Smooth muscle cell (in vitro differentiated cells): Measurements from ENCODE around the gene DNAJC1. TPM values are rescaled to one million over a fixed set of nuclear protein-coding genes. Genes with fewer than 3 reads are reported as not detected.

Experiments used
- DNase-seq: peaks from one replicate; lab custom pipeline; 2025; ENCODE audit not compliant: unreplicated experiment; lab: John Stamatoyannopoulos, UW
- H2AFZ ChIP-seq: fragments of 200-600 bp; sonication (generic); 2 replicates; pipeline ENCODE4 v1.6.0; 2016; ENCODE audit warnings: antibody characterized with exemption, low read depth, mild to moderate bottlenecking
- H3F3A ChIP-seq: fragments of 200-600 bp; sonication (generic); 2 replicates; pipeline ENCODE4 v1.6.0; 2017; ENCODE audit warnings: antibody characterized with exemption, low read depth
- H3K27ac ChIP-seq: fragments of 200-600 bp; sonication (generic); 2 replicates; pipeline ENCODE4 v1.5.1; 2016; ENCODE audit warnings: low read depth, mild to moderate bottlenecking
- H3K27me3 ChIP-seq: fragments of 200-600 bp; sonication (generic); 2 replicates; pipeline ENCODE4 v1.6.1; 2016; ENCODE audit warnings: low read depth, mild to moderate bottlenecking
- H3K36me3 ChIP-seq: fragments of 200-600 bp; sonication (generic); 2 replicates; pipeline ENCODE4 v1.5.1; 2016; ENCODE audit warnings: low read depth
- H3K4me1 ChIP-seq: fragments of 200-600 bp; sonication (generic); 2 replicates; pipeline ENCODE4 v1.5.1; 2016; ENCODE audit warnings: low read depth
- H3K4me2 ChIP-seq: fragments of 200-600 bp; sonication (generic); 2 replicates; pipeline ENCODE4 v1.6.0; 2016; ENCODE audit warnings: mild to moderate bottlenecking
- H3K4me3 ChIP-seq: fragments of 200-600 bp; sonication (generic); 2 replicates; pipeline ENCODE4 v1.5.1; 2016; ENCODE audit warnings: mild to moderate bottlenecking
- H3K79me2 ChIP-seq: fragments of 200-600 bp; sonication (generic); 2 replicates; pipeline ENCODE4 v1.6.0; 2016; ENCODE audit warnings: low read depth, mild to moderate bottlenecking
- H3K9ac ChIP-seq: fragments of 200-600 bp; sonication (generic); 2 replicates; pipeline ENCODE4 v1.6.0; 2016; ENCODE audit warnings: low read depth
- H3K9me3 ChIP-seq: fragments of 200-600 bp; sonication (generic); replicated peaks from 2 replicates; pipeline ENCODE4 v1.5.1; 2016; ENCODE audit warnings: low read depth
- H4K20me1 ChIP-seq: fragments of 200-600 bp; sonication (generic); 2 replicates; pipeline ENCODE4 v1.6.0; 2016; ENCODE audit warnings: low read depth
- CTCF ChIP-seq: fragments of 200-600 bp; sonication (generic); IDR thresholded peaks from 2 replicates; pipeline ENCODE4 v1.5.1; 2017; ENCODE audit warnings: borderline replicate concordance, mild to moderate bottlenecking, antibody characterized with exemption; ENCODE audit not compliant: insufficient read depth, poor library complexity, severe bottlenecking
- WGBS: methylation state at CpG from one replicate; pipeline ENCODE4 v1.1.7; 2016; ENCODE audit warnings: low lambda C conversion rate; 5-methylcytosine and 5-hydroxymethylcytosine counted together
- polyA plus RNA-seq: library from polyadenylated mRNA; unstranded; fragments of >200 nt; fragmentation: Nextera tagmentation; extraction: Ambion mirVana; gene quantifications from 2 replicates; pipeline ENCODE4 v1.2.1, GENCODE V29; 2016
- total RNA-seq: library from RNA; depleted of rRNA; stranded (reverse); fragments of >200 nt; gene quantifications from 2 replicates; pipeline ENCODE4 v1.2.3, GENCODE V29; 2014

The DNAJC1 gene
- total and polyA plus RNA-seq, 2 experiments from 2014 or later = 67.0 to 88.5 TPM

- H3K4me2 ChIP-seq = no peak overlapping the region
- no peak overlapping the region for H2AFZ ChIP-seq
- H4K20me1 ChIP-seq = no peaks in the 10 kb centered on the region
- WGBS = 91% methylated on average over 3 of the region's 3 CpGs
- no peak for TF ChIP-seq CTCF
- no peaks in the 10 kb centered on the region for H3K4me1 ChIP-seq
- no peak for DNase-seq
- H3K27ac ChIP-seq = no peak overlapping the region
- no peaks in the 10 kb centered on the region for H3K9me3 ChIP-seq
- H3K9ac ChIP-seq = no peak overlapping the region
- no peak overlapping the region for H3K4me3 ChIP-seq
- H3K27me3 ChIP-seq = no peaks in the 10 kb centered on the region
- no peaks in the 10 kb centered on the region for H3F3A ChIP-seq
- H3K36me3 ChIP-seq = no peaks in the 10 kb centered on the region
- peaks cover 19% of the 10 kb centered on the region for H3K79me2 ChIP-seq
Observed at GRCh38 chr10:21920633-21921032, 82.9 kb downstream of the DNAJC1 start.

GRCh38 chr10:21919906-21920305, 83.6 kb downstream of the DNAJC1 start:
- Histone ChIP-seq H3F3A (no peaks in the 10 kb centered on the region), H3K4me3 (no peak overlapping the region), H3K9ac (no peak overlapping the region), H3K27me3 (no peaks in the 10 kb centered on the region), H3K79me2 (peaks cover 19% of the 10 kb centered on the region), H3K9me3 (no peaks in the 10 kb centered on the region), H3K36me3 (no peaks in the 10 kb centered on the region), H3K4me1 (no peaks in the 10 kb centered on the region), H3K27ac (no peak overlapping the region), H3K4me2 (no peak overlapping the region), H2AFZ (no peak overlapping the region), H4K20me1 (no peaks in the 10 kb centered on the region)
- TF ChIP-seq CTCF = no peak
- DNase-seq = no peak

- Histone ChIP-seq H2AFZ (no peak overlapping the region), H3K4me1 (no peaks in the 10 kb centered on the region), H3K36me3 (no peaks in the 10 kb centered on the region), H3K27ac (no peak overlapping the region), H3K4me3 (no peak overlapping the region), H3K4me2 (no peak overlapping the region), H3K27me3 (no peaks in the 10 kb centered on the region), H3K79me2 (peaks cover 19% of the 10 kb centered on the region), H3K9ac (no peak overlapping the region), H4K20me1 (no peaks in the 10 kb centered on the region), H3F3A (no peaks in the 10 kb centered on the region), H3K9me3 (no peaks in the 10 kb centered on the region)
- WGBS = 38% methylated on average over 1 of the region's 1 CpG
- no peak for DNase-seq
- no peak for TF ChIP-seq CTCF
Observed at GRCh38 chr10:21919117-21919516, 84.4 kb downstream of the DNAJC1 start.

- H3K4me3 ChIP-seq = no peak overlapping the region
- H3F3A ChIP-seq = no peaks in the 10 kb centered on the region
- H3K9ac ChIP-seq = no peak overlapping the region
- H3K27ac ChIP-seq = no peak overlapping the region
- 32% methylated on average over 2 of the region's 2 CpGs for WGBS
- H3K4me1 ChIP-seq = peaks cover 16% of the 10 kb centered on the region
- H3K79me2 ChIP-seq = no peaks in the 10 kb centered on the region
- H4K20me1 ChIP-seq = no peaks in the 10 kb centered on the region
- no peak for DNase-seq
- H3K4me2 ChIP-seq = no peak overlapping the region
- TF ChIP-seq CTCF = no peak
- H3K9me3 ChIP-seq = no peaks in the 10 kb centered on the region
- H3K36me3 ChIP-seq = no peaks in the 10 kb centered on the region
- H3K27me3 ChIP-seq = no peaks in the 10 kb centered on the region
- no peak overlapping the region for H2AFZ ChIP-seq
Observed at GRCh38 chr10:21912625-21913024, 90.9 kb downstream of the DNAJC1 start.
